ENCODE measurements around the gene ENPEP. TPM values are rescaled to one million over a fixed set of nuclear protein-coding genes. Genes with fewer than 3 reads are reported as not detected.

The ENPEP gene
- total and polyA plus RNA-seq, 2 of the 13 experiments (the other 11 are each of a cell fraction or from before 2014, with no cell fraction given), result not detected

- Histone ChIP-seq H3K9ac (ENCODE audit: insufficient read depth, low read depth, low read length) (no peak overlapping the region), H3K27me3 (ENCODE audit: control insufficient read depth in 1 of 2, insufficient read depth in 2 of 2, low read length in 2 of 2) (no peaks in the 10 kb centered on the region), H3K4me2 (ENCODE audit: low read depth, low read length) (no peak overlapping the region), H3K36me3 (replicated peaks in 1 of 2; ENCODE audit: control insufficient read depth in 1 of 2, insufficient read depth in 2 of 2, low read length in 2 of 2) (no peaks in the 10 kb centered on the region), H2AFZ (ENCODE audit: low read length) (no peak overlapping the region), H4K20me1 (ENCODE audit: insufficient read depth, low read length) (no peaks in the 10 kb centered on the region), H3K27ac (ENCODE audit: extremely low read length, insufficient read depth, low read length) (no peak overlapping the region), H3K4me3 (replicated peaks in 1 of 3; ENCODE audit: insufficient read depth in 1 of 3, low read depth in 2 of 3, low read length in 3 of 3) (no peak overlapping the region), H3K9me3 (ENCODE audit: low read length) (no peaks in the 10 kb centered on the region), H3K79me2 (ENCODE audit: insufficient read depth, low read length) (no peaks in the 10 kb centered on the region), H3K4me1 (ENCODE audit: insufficient read depth, low read length) (peaks cover 8% of the 10 kb centered on the region; the same call in 1 of the 2 replicates)
- in situ Hi-C loops (cut with HindIII; ENCODE audit: extremely low pct_ligation_motif_present, low pct_unique_long_range_greater_than_20kb), result loop anchor here (5.0 to 10.0 kb wide), 3 partner anchors 174 to 1104 kb away; no protein-coding TSS in a partner anchor
- no peak for TF ChIP-seq ZNF282 (IDR thresholded peaks at IDR 0.05; ENCODE audit: partially characterized antibody)
- TF ChIP-seq ZNF644 (CRISPR knock-in tag; IDR thresholded peaks at IDR 0.05; ENCODE audit: low read depth), result peak; percentile 44; the same call in 1 of the 2 replicates
- TF ChIP-seq SMC3 (IDR thresholded peaks at IDR 0.05; ENCODE audit: low read length), result peak; percentile 64
- peak; percentile 60 for TF ChIP-seq STAG1 (CRISPR knock-in tag; IDR thresholded peaks at IDR 0.05)
- peak; percentile 39 for TF ChIP-seq YY1 (IDR thresholded peaks at IDR 0.05; ENCODE audit: insufficient read depth, insufficient replicate concordance, low read depth, low read length)
- TF ChIP-seq, protein P1, sequence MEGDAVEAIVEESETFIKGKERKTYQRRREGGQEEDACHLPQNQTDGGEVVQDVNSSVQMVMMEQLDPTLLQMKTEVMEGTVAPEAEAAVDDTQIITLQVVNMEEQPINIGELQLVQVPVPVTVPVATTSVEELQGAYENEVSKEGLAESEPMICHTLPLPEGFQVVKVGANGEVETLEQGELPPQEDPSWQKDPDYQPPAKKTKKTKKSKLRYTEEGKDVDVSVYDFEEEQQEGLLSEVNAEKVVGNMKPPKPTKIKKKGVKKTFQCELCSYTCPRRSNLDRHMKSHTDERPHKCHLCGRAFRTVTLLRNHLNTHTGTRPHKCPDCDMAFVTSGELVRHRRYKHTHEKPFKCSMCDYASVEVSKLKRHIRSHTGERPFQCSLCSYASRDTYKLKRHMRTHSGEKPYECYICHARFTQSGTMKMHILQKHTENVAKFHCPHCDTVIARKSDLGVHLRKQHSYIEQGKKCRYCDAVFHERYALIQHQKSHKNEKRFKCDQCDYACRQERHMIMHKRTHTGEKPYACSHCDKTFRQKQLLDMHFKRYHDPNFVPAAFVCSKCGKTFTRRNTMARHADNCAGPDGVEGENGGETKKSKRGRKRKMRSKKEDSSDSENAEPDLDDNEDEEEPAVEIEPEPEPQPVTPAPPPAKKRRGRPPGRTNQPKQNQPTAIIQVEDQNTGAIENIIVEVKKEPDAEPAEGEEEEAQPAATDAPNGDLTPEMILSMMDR (CRISPR knock-in tag; IDR thresholded peaks at IDR 0.05), result peak; percentile 59
- FAIRE-seq, result no peak
- intact Hi-C loops (cut with micrococcal nuclease; ENCODE audit: unreplicated experiment), result loop anchor here (10.0 kb wide), 1 partner anchor 1084 kb away; the partner anchor contains the start of gene SEC24B
- ATAC-seq, result no peak
- ChIA-PET CTCF (ENCODE audit: low intra/inter-chr PET ratio, low total read pairs) (interaction anchor here (1.4 to 5.5 kb wide), 3 partner anchors 174 to 520 kb away, joined by 6 to 100 read pairs (median 6); no protein-coding TSS in a partner anchor), POLR2A (no interaction called here)
- 2% methylated on average over 2 of the region's 2 CpGs for WGBS (ENCODE audit: low lambda C conversion rate)
- DNase-seq (ENCODE audit: low spot score), result peak; percentile 12
- BruUV-seq (replicated peaks), result no TSS peak
Observed at GRCh38 chr4:110518889-110519490, 43.0 kb downstream of the ENPEP start.

DNA sequence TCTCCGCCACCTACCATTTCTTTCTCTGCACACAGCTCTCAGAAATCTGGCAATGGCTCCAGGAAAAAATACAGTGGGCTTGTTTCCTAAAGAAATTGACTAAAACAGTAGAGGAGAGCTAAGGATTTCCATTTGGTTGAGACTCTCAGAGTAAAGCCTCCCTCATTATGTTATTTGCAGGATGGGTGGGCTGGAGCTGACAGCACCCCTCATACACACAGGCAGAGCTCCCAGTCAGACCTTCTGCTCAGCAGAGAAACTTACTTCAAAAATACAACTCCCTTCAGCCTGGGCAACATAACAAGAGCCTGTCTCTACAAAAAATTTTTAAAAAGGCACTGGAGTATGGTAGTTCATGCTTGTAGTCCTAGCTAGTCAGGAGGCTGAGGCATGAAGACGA lies 44.9 kb downstream of the ENPEP start:
- no peaks in the 10 kb centered on the region; a peak in 1 of 5 replicates for H3K27me3 ChIP-seq (ENCODE audit: control insufficient read depth in 1 of 2, insufficient read depth in 2 of 2, low read length in 2 of 2)
- intact Hi-C loops (cut with micrococcal nuclease; ENCODE audit: unreplicated experiment) (no loop called here), in situ Hi-C loops (cut with HindIII; ENCODE audit: extremely low pct_ligation_motif_present, low pct_unique_long_range_greater_than_20kb) (no loop called here)
- CTCF ChIA-PET (ENCODE audit: low intra/inter-chr PET ratio, low total read pairs), result no interaction called here
- BruUV-seq (replicated peaks), result no TSS peak
- POLR2A ChIA-PET, result no interaction called here
- peaks cover 2% of the 10 kb centered on the region; the same call in 1 of the 2 replicates for H3K4me1 ChIP-seq (ENCODE audit: insufficient read depth, low read length)
- ATAC-seq (no peak), DNase-seq (ENCODE audit: low spot score) (no peak), FAIRE-seq (no peak)
- no peak overlapping the region for H3K4me3 ChIP-seq (replicated peaks in 1 of 3; ENCODE audit: insufficient read depth in 1 of 3, low read depth in 2 of 3, low read length in 3 of 3)
- H3K4me2 ChIP-seq (ENCODE audit: low read depth, low read length), result no peak overlapping the region
- H3K9me3 ChIP-seq (ENCODE audit: low read length), result no peaks in the 10 kb centered on the region
- no peak overlapping the region for H2AFZ ChIP-seq (ENCODE audit: low read length)
- H3K36me3 ChIP-seq (replicated peaks in 1 of 2; ENCODE audit: control insufficient read depth in 1 of 2, insufficient read depth in 2 of 2, low read length in 2 of 2), result no peaks in the 10 kb centered on the region
- no peaks in the 10 kb centered on the region for H4K20me1 ChIP-seq (ENCODE audit: insufficient read depth, low read length)
- H3K9ac ChIP-seq (ENCODE audit: insufficient read depth, low read depth, low read length), result no peak overlapping the region
- no peak overlapping the region for H3K27ac ChIP-seq (ENCODE audit: extremely low read length, insufficient read depth, low read length)
- H3K79me2 ChIP-seq (ENCODE audit: insufficient read depth, low read length), result no peaks in the 10 kb centered on the region
- 15% methylated on average over 2 of the region's 2 CpGs for WGBS (ENCODE audit: low lambda C conversion rate)
- TF ChIP-seq ZFP82 (CRISPR knock-in tag; IDR thresholded peaks at IDR 0.05; ENCODE audit: borderline replicate concordance), result no peak
- TF ChIP-seq ZNF207 (IDR thresholded peaks at IDR 0.05; ENCODE audit: borderline replicate concordance), result no peak
- TF ChIP-seq ZNF260 (CRISPR knock-in tag; IDR thresholded peaks at IDR 0.05; ENCODE audit: borderline replicate concordance, low read depth), result no peak
- TF ChIP-seq AFF4 (CRISPR knock-in tag; IDR thresholded peaks at IDR 0.05), result no peak

Data from HepG2 (cell line).